ENCODE results near the gene TBL3.
A peak's percentile ranks its signal among the peaks of the same experiment; 100 is the strongest.

Gene TBL3

GRCh38 chr16:1981398-1981836 lies 9.6 kb downstream of the TBL3 start, which contains the start of gene NOXO1:
Gene NOXO1, minus strand, starts transcription at chr16:1981469. Its CDS starts 290 bp downstream, at chr16:1981179.
- no peaks in the 10 kb centered on the region for H4K20me1 ChIP-seq (ENCODE audit: insufficient read depth)
- H3K79me2 ChIP-seq (ENCODE audit: insufficient read depth, low read depth) = no peaks in the 10 kb centered on the region
- no peak within 1 kb of the TSS for H2AFZ ChIP-seq (ENCODE audit: low read depth)
- TF ChIP-seq CTCF (conservative IDR thresholded peaks at IDR 0.05; ENCODE audit: low read depth, low read length) = no peak
- H3K4me2 ChIP-seq = peak within 1 kb of the TSS; percentile 4
- no peak within 1 kb of the TSS for H3K4me3 ChIP-seq (IDR thresholded peaks at IDR 0.05; ENCODE audit: insufficient read depth, low read depth, low read length)
- peak within 1 kb of the TSS; percentile 4; the same call in 1 of the 2 replicates for H3K27ac ChIP-seq
- peaks cover 5% of the 10 kb centered on the region; the same call in 1 of the 2 replicates for H3K27me3 ChIP-seq (ENCODE audit: insufficient read depth, low read depth)
- H3K36me3 ChIP-seq (ENCODE audit: insufficient read depth) = no peaks in the 10 kb centered on the region; the same call in 1 of the 2 replicates
- H3K4me1 ChIP-seq (ENCODE audit: low read depth, poor library complexity, severe bottlenecking) = peaks cover 37% of the 10 kb centered on the region
- H3K9ac ChIP-seq = no peak within 1 kb of the TSS

GRCh38 chr16:1982013-1982433 lies 10.2 kb downstream of the TBL3 start:
- H3K27ac ChIP-seq = peak overlapping the region; percentile 4; the same call in 1 of the 2 replicates
- TF ChIP-seq CTCF (conservative IDR thresholded peaks at IDR 0.05; ENCODE audit: low read depth, low read length) = no peak
- no peaks in the 10 kb centered on the region for H3K79me2 ChIP-seq (ENCODE audit: insufficient read depth, low read depth)
- no peak overlapping the region for H3K4me3 ChIP-seq (IDR thresholded peaks at IDR 0.05; ENCODE audit: insufficient read depth, low read depth, low read length)
- H3K9ac ChIP-seq = no peak overlapping the region
- no peak overlapping the region for H2AFZ ChIP-seq (ENCODE audit: low read depth)
- peak overlapping the region; percentile 4 for H3K4me2 ChIP-seq
- no peaks in the 10 kb centered on the region; the same call in 1 of the 2 replicates for H3K36me3 ChIP-seq (ENCODE audit: insufficient read depth)
- no peaks in the 10 kb centered on the region for H4K20me1 ChIP-seq (ENCODE audit: insufficient read depth)
- peaks cover 37% of the 10 kb centered on the region for H3K4me1 ChIP-seq (ENCODE audit: low read depth, poor library complexity, severe bottlenecking)
- H3K27me3 ChIP-seq (ENCODE audit: insufficient read depth, low read depth) = peaks cover 5% of the 10 kb centered on the region; the same call in 1 of the 2 replicates

GRCh38 chr16:1982991-1983543 lies 11.2 kb downstream of the TBL3 start:
- H2AFZ ChIP-seq (ENCODE audit: low read depth) = no peak overlapping the region
- H3K79me2 ChIP-seq (ENCODE audit: insufficient read depth, low read depth) = no peaks in the 10 kb centered on the region
- no peak overlapping the region for H3K9ac ChIP-seq
- H3K36me3 ChIP-seq (ENCODE audit: insufficient read depth) = no peaks in the 10 kb centered on the region
- peak overlapping the region; percentile 85; the same call in 1 of the 2 replicates for H3K4me2 ChIP-seq
- H3K27ac ChIP-seq = no peak overlapping the region
- peaks cover 37% of the 10 kb centered on the region for H3K4me1 ChIP-seq (ENCODE audit: low read depth, poor library complexity, severe bottlenecking)
- no peak overlapping the region for H3K4me3 ChIP-seq (IDR thresholded peaks at IDR 0.05; ENCODE audit: insufficient read depth, low read depth, low read length)
- H4K20me1 ChIP-seq (ENCODE audit: insufficient read depth) = no peaks in the 10 kb centered on the region
- H3K27me3 ChIP-seq (ENCODE audit: insufficient read depth, low read depth) = peaks cover 5% of the 10 kb centered on the region; the same call in 1 of the 2 replicates
- TF ChIP-seq CTCF (conservative IDR thresholded peaks at IDR 0.05; ENCODE audit: low read depth, low read length) = no peak

GRCh38 chr16:1983544-1984346 lies 11.9 kb downstream of the TBL3 start, which contains the start of gene GFER:
Gene GFER, plus strand, starts transcription at chr16:1984193. Its CDS starts 26 bp downstream, at chr16:1984219.
- Histone ChIP-seq H3K79me2 (ENCODE audit: insufficient read depth, low read depth) (no peaks in the 10 kb centered on the region), H3K4me3 (IDR thresholded peaks at IDR 0.05; ENCODE audit: insufficient read depth, low read depth, low read length) (no peak within 1 kb of the TSS), H4K20me1 (ENCODE audit: insufficient read depth) (no peaks in the 10 kb centered on the region), H3K9ac (peak within 1 kb of the TSS; percentile 71), H3K27me3 (ENCODE audit: insufficient read depth, low read depth) (peaks cover 5% of the 10 kb centered on the region; the same call in 1 of the 2 replicates), H2AFZ (ENCODE audit: low read depth) (peak within 1 kb of the TSS; percentile 55), H3K4me1 (ENCODE audit: low read depth, poor library complexity, severe bottlenecking) (peaks cover 37% of the 10 kb centered on the region), H3K4me2 (peak within 1 kb of the TSS; percentile 85), H3K27ac (no peak within 1 kb of the TSS), H3K36me3 (ENCODE audit: insufficient read depth) (no peaks in the 10 kb centered on the region)
- 0 out of 2 replicates have a peak, but pooled peaks have one; percentile 31 for TF ChIP-seq CTCF (conservative IDR thresholded peaks at IDR 0.05; ENCODE audit: low read depth, low read length)

Data from KMS-11 (cell line).